ENCODE measurements around the gene RNASE12.
"Not testable (repeated sequence)": the region's sequence is repeated elsewhere in the genome, so short reads cannot be mapped to it uniquely, and the experiment has no call there.

RNASE12 gene

DNA sequence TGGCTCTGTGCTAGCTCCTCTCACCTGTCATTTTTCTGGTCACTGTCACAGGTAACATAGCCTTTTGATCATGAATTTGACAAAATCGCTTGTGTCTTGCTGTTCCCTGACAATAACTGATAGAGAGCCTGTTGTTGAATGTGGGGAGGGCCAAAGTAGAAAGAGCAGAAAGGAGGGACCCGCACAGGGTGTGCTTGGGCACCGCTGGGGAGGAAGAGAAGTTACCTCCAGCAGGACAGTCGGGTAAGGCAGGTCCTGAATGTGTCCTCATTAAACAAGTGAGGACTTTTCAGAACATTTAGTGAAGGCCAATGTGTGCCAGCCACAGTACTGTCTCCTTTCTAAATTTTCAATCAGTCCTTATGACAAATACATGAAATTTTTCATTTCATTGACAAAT lies at the start of gene RNASE12:
RNASE12 (minus strand) TSS at position 142 of the 400 bp plus-strand sequence. CDS start 653 bp downstream, outside the sequence.
- no peak for DNase-seq

- no peak for DNase-seq
These were observed 41.9 kb upstream of the RNASE12 start for GRCh38 chr14:20632831-20633691.

DNA sequence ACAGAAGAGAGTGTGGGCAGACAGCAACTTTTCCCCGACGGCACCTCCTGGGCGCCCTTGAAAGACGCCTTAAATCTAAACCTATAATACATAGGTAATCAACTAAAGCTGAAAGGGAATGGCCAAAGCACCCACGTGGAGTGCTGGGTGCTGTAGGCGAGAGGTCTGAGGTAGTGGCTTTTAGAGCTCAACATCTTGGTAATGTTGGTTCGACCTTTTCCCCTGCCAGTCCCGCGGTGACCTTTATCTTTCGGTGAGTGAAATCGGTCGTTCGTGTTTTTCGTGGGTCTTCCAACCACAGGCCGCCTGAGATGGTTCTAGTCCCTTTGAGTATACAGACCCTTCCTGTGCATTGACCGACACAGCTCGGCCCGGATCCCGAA lies 41.3 kb upstream of the RNASE12 start:
- DNase-seq, result no peak

DNA sequence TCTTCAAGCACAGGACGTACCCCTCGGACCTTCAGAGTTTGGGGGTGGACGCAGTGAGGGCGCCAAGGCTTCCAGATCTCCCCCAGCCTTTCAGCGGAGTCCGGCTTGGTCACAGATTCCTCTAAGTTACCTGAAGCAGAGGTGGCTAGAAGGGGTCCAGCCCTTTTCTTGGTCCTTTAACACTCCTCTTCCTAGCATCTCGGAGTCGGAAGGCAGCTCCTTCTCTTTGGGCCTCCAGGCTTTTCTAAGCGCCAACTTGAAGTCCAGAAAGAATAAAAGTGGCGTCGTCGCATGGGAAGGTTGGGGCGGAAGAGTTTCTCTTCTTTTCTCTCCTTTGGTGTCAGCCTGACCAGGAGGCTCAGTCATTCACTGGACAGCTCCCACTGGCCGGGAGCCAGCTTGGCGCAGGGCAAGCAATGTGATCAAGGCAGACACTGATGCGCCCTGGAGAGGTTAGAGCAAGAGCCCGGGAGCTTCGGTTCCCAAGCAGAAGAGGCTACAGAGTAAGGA lies 40.8 kb upstream of the RNASE12 start:
- DNase-seq, result no peak

- DNase-seq, result peak in 1 of 2 experiments; percentile 14
These were observed 40.1 kb upstream of the RNASE12 start for GRCh38 chr14:20631023-20631879.

DNA sequence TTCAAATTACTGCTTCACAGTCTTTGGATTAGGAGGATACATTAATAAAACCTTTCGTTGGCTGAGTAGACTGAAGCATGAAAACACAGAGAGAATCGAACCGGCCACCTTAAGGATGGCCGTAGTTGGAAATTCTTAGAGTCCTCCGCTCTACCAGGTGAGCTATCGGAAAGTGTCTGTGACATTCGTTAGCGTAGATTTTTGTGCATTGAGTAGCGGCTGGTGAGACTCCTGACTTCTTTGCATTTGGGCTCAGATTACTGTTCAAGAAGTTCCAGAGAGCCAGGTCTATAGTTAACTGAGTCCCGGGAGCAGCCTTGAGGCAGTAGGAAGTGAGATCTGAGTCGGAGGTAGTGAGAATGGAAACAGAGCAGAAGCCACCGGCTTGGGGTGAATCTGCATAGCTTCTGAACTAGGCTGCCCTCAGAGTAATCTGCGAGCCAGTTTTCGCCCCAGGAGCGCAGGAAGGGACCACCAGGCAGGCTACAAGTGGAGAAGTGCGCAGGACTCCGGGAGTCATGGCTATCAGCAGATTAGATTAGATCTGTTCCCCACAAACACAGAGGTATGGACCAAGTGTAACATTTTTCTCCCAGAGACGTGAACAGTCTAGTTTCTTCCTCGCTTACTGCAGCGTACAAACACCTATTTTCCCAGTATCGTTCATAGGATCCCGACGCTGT lies 39.3 kb upstream of the RNASE12 start:
- DNase-seq, result no peak

- no peak for DNase-seq
These were observed 37.1 kb upstream of the RNASE12 start for GRCh38 chr14:20628063-20628854.

GRCh38 chr14:20627346-20628027 lies 36.3 kb upstream of the RNASE12 start:
- no peak for DNase-seq

GRCh38 chr14:20626274-20626673 lies 35.1 kb upstream of the RNASE12 start:
- no peak for DNase-seq

DNA sequence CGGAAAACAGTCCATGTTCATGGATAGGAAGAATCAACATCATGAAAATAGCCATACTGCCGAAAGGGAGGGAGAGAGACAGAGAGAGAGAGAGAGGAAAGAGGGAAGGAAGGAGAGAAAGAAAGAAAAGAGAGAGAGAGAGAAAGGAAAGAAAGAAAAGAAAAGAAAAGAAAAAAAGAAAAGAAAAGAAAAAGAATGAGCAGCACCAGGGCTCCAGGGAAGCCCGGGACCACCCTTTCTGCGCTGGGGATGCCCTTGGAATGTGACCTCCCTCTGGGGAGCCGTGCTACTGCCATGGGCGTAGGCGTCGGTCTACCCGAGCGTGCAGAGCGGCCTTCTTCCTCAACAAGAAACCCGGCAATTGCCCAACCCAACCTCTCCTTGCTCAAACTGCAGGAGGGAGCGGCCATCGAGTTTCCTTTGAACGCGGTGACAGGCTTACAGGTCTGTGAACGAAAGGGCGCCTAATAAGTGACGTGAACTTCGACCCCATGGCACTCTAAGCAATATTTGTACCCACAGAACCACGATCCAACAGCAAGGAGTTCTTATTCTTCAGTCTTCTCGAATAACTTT lies 33.4 kb upstream of the RNASE12 start:
- no peak for DNase-seq

DNA sequence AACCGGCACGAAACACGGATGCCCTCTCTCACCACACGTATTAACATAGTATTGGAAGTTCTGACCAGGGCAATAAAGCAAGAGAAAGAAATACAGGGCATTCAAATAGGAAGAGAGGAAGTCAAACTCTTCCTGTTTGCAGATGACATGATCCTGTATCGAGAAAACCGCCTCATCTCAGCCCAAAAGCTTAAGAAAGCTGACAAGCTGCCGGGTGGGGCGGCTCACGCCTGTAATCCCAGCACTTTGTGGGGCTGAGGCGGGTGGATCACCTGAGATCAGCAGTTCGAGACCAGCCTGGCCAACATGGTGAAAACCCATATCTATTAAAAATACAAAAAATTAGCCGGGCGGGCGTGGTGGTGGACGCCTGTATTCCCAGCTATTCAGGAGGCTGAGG lies 32.6 kb upstream of the RNASE12 start:
- no peak for DNase-seq

DNA sequence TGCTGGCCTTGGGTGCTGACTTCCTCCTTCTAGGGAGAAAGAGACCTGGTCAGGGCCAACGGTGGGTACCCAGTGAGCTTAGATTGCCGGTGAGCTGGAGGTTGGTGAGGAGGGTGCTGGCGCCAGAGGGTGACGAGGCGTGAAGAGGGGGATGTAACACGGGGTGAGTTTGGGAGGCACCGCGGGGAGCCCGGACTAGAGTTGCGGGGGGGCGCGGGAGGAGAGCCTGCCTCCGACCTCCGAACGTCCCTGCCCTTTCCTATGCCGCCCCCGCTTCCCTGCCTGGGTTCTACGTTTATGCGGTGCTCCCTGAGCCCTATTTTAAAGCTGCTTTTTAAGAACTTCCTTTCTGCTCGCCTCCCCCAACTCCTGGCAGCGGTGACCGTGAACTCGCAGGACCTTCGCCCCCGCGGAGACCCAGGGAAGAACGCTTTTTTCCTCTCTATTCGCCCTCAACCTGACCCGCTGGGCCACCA lies 31.7 kb upstream of the RNASE12 start:
- no peak for DNase-seq

DNA sequence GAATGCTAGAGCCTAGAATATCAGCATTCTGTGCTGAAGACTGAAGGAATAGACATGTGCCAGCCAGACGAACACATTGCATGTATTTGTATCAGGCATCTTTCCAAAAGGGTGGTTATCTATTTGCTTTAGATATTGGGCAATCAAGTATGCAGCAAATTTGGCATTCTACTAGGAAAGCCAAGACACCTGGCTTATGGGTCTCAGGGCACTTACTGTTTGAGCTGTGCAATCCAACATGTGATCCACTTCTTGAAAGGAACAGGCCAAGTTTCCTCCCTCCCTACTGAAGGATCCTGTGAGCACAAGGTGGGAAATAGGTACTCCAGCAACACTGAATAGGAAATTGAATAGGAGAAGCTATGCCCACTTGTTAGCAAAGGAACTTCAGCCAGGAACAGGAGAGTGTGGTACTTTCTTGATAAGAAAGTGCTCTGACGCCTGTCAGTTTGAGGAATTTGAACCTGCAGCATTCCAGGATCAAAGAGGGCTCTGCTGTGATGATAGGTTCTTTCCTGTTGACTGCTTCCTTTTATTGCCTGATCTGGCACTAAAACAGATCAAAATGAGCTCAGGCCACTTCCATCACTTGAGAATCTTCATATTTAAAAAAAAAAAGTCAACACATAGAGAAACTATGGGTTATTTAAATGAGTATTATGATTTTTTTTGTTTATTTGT lies 29.8 kb upstream of the RNASE12 start:
- DNase-seq, result no peak

GRCh38 chr14:20619688-20620087 lies 28.5 kb upstream of the RNASE12 start:
- not testable (repeated sequence) for DNase-seq

DNA sequence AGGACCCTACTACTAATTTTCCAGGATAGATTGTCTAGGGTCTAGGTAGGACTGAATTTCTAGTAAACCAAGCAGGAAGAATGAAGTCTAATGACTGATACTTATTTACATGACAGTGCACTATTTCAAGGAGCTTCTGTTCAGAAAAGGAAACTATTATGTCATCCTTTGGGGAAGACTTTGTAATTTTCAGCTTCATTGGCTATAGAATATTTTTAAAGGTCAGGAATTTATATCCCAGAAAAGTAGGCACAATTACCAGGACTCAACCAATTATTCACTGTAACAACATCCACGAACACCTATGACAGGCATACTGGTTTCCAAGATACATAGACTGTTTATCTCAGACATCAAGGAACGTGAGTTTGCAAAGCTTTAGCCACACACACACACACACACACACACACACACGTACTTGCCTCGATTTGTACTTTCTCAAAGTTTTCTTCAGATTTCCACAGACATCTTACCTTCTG lies 27.1 kb upstream of the RNASE12 start:
- peak; percentile 21 to 46 for DNase-seq

GRCh38 chr14:20617138-20618003 lies 26.2 kb upstream of the RNASE12 start:
- no peak for DNase-seq

DNA sequence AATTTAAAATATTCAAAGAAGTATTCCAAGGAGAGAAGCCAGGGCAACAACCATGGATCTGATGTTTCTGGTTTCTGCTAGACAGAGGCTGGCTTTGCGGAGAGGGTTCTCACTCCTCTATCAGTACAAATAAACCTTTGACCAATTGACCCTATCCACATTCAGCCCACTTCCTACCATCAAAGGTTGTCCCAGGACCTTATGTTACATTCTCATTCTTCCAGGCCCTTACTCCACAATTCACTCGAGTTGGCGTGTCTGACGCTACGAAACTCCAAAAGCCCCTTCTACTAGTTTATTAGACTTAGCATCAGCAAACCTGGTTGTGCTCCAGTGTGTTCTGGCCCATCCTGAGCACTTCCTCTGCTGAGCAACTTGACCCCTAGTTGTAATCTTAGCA lies 24.8 kb upstream of the RNASE12 start:
- DNase-seq, result no peak

GRCh38 chr14:20614038-20614840 lies 23.1 kb upstream of the RNASE12 start:
- no peak for DNase-seq
